OCI-LY1 (cell line): Measurements from ENCODE around the gene BASP1.
A peak's percentile ranks its signal among the peaks of the same experiment; 100 is the strongest.

Source experiments
- H2AFZ ChIP-seq: fragments of 200-600 bp; sonication (generic), shearing (Covaris generic); 2 replicates; pipeline ENCODE4 v1.6.0; 2014; ENCODE audit warnings: antibody characterized with exemption, mild to moderate bottlenecking, low read length
- H3F3A ChIP-seq: fragments of 200-600 bp; sonication (generic), shearing (Covaris generic); 2 replicates; pipeline ENCODE4 v1.6.0; 2014; ENCODE audit warnings: mild to moderate bottlenecking, antibody characterized with exemption, low read length, moderate library complexity; ENCODE audit not compliant: insufficient read depth
- H3K27ac ChIP-seq: fragments of 200-600 bp; sonication (generic); 2 replicates; pipeline ENCODE4 v1.5.1; 2014; ENCODE audit warnings: low read length, mixed run types, mild to moderate bottlenecking, low read depth; ENCODE audit not compliant: poor library complexity, severe bottlenecking
- H3K27me3 ChIP-seq: fragments of 200-600 bp; sonication (generic); 2 replicates; pipeline ENCODE4 v1.6.0; 2014; ENCODE audit warnings: antibody characterized with exemption, mild to moderate bottlenecking, low read length, moderate library complexity; ENCODE audit not compliant: insufficient read depth
- H3K36me3 ChIP-seq: fragments of 200-600 bp; sonication (generic); 2 replicates; pipeline ENCODE4 v1.6.1; 2014; ENCODE audit warnings: mild to moderate bottlenecking, antibody characterized with exemption, low read length, moderate library complexity, mixed read lengths; ENCODE audit not compliant: insufficient read depth
- H3K4me1 ChIP-seq: fragments of 200-600 bp; sonication (generic); 2 replicates; pipeline ENCODE4 v1.5.1; 2014; ENCODE audit warnings: mild to moderate bottlenecking, low read length, moderate library complexity; ENCODE audit not compliant: insufficient read depth, severe bottlenecking
- H3K4me2 ChIP-seq: fragments of 200-600 bp; sonication (generic), shearing (Covaris generic); 2 replicates; pipeline ENCODE4 v1.6.1; 2014; ENCODE audit warnings: low read length
- H3K4me3 ChIP-seq: fragments of 200-600 bp; sonication (generic); 2 replicates; pipeline ENCODE4 v1.5.1; 2014; ENCODE audit warnings: low read length, low read depth, mild to moderate bottlenecking, mixed read lengths; ENCODE audit not compliant: poor library complexity, severe bottlenecking
- H3K79me2 ChIP-seq: fragments of 200-600 bp; shearing (Covaris generic); 2 replicates; pipeline ENCODE4 v1.6.1; 2016; ENCODE audit warnings: mixed run types, low read length, mixed read lengths; ENCODE audit not compliant: insufficient read depth
- H3K9ac ChIP-seq: fragments of 200-600 bp; sonication (generic), shearing (Covaris generic); 2 replicates; pipeline ENCODE4 v1.6.1; 2014; ENCODE audit warnings: mild to moderate bottlenecking, low read length, mixed read lengths
- H3K9me2 ChIP-seq: fragments of 200-600 bp; sonication (generic), shearing (Covaris generic); 2 replicates; pipeline ENCODE4 v1.6.1; 2014; ENCODE audit warnings: low read depth, mild to moderate bottlenecking, low read length, mixed read lengths
- H3K9me3 ChIP-seq: fragments of 200-600 bp; shearing (Covaris generic); 2 replicates; pipeline ENCODE4 v1.6.1; 2014; ENCODE audit warnings: low read length, mixed read lengths
- H4K20me1 ChIP-seq: fragments of 200-600 bp; sonication (generic), shearing (Covaris generic); 2 replicates; pipeline ENCODE4 v1.6.0; 2016; ENCODE audit warnings: mild to moderate bottlenecking, low read length; ENCODE audit not compliant: insufficient read depth
- CTCF ChIP-seq: fragments of 200-600 bp; sonication (generic), shearing (Covaris generic); IDR thresholded peaks from 2 replicates; pipeline ENCODE4 v1.5.1; 2017; ENCODE audit warnings: mild to moderate bottlenecking, antibody characterized with exemption, low read length, moderate library complexity, mixed read lengths
- EZH2 ChIP-seq: fragments of 200-600 bp; sonication (generic), shearing (Covaris generic); IDR thresholded peaks from 2 replicates; pipeline ENCODE4 v1.8.0; 2017; ENCODE audit warnings: borderline replicate concordance, mixed run types, mild to moderate bottlenecking, antibody characterized with exemption, low read length, moderate library complexity, mixed read lengths

Gene BASP1

GRCh38 chr5:17282283-17283120, 65.1 kb downstream of the BASP1 start:
- Histone ChIP-seq H3K27ac (peak overlapping the region; percentile 98), H3K36me3 (peaks cover 2% of the 10 kb centered on the region; the same call in 1 of the 2 replicates), H3K4me3 (peak overlapping the region; percentile 51), H3K9ac (peak overlapping the region; percentile 57), H3K4me2 (peak overlapping the region; percentile 72), H3K4me1 (peaks cover 83% of the 10 kb centered on the region), H3K9me3 (no peaks in the 10 kb centered on the region), H3K79me2 (no peaks in the 10 kb centered on the region), H3F3A (peaks cover 10% of the 10 kb centered on the region; the same call in 1 of the 2 replicates), H3K27me3 (no peaks in the 10 kb centered on the region), H2AFZ (no peak overlapping the region), H4K20me1 (no peaks in the 10 kb centered on the region), H3K9me2 (no peaks in the 10 kb centered on the region)
- TF ChIP-seq CTCF (no peak), EZH2 (no peak)

- no peaks in the 10 kb centered on the region for H3K36me3 ChIP-seq
- H3K4me1 ChIP-seq, result peaks cover 78% of the 10 kb centered on the region
- no peaks in the 10 kb centered on the region for H3K79me2 ChIP-seq
- no peak for TF ChIP-seq CTCF
- no peak for TF ChIP-seq EZH2
- peak overlapping the region; percentile 57; the same call in 1 of the 2 replicates for H3K9ac ChIP-seq
- no peaks in the 10 kb centered on the region for H3K27me3 ChIP-seq
- peak overlapping the region; percentile 72 for H3K4me2 ChIP-seq
- H4K20me1 ChIP-seq, result no peaks in the 10 kb centered on the region
- peaks cover 10% of the 10 kb centered on the region; the same call in 1 of the 2 replicates for H3F3A ChIP-seq
- H3K9me2 ChIP-seq, result no peaks in the 10 kb centered on the region
- H3K9me3 ChIP-seq, result 0 out of 2 replicates have a peak, but pooled peaks cover 3% of the 10 kb centered on the region
- H2AFZ ChIP-seq, result no peak overlapping the region
- H3K27ac ChIP-seq, result peak overlapping the region; percentile 98
- H3K4me3 ChIP-seq, result peak overlapping the region; percentile 51
Observed at GRCh38 chr5:17283121-17283415, 65.6 kb downstream of the BASP1 start.

- Histone ChIP-seq H3K4me2 (no peak overlapping the region), H3K9me3 (0 out of 2 replicates have a peak, but pooled peaks cover 3% of the 10 kb centered on the region), H2AFZ (no peak overlapping the region), H3K79me2 (no peaks in the 10 kb centered on the region), H4K20me1 (no peaks in the 10 kb centered on the region), H3K9me2 (no peaks in the 10 kb centered on the region), H3K27ac (no peak overlapping the region), H3K27me3 (no peaks in the 10 kb centered on the region), H3K36me3 (no peaks in the 10 kb centered on the region), H3K4me3 (no peak overlapping the region), H3K4me1 (peaks cover 32% of the 10 kb centered on the region), H3F3A (peaks cover 2% of the 10 kb centered on the region; the same call in 1 of the 2 replicates), H3K9ac (no peak overlapping the region)
- TF ChIP-seq CTCF (no peak), EZH2 (no peak)
Observed at GRCh38 chr5:17287501-17288155, 70.2 kb downstream of the BASP1 start.
